NCI-H2107 treated with DMSO at 0.1 percent for 48 hours (cell line): ENCODE data around the gene VDR.

Experiments
- DNase-seq: peaks from one replicate; lab custom pipeline; 2025; ENCODE audit not compliant: unreplicated experiment; lab: John Stamatoyannopoulos, UW

The VDR gene

GRCh38 chr12:47875746-47876439 is 28.9 kb downstream of the VDR start:
- DNase-seq: no peak

GRCh38 chr12:47874316-47874715 is 30.5 kb downstream of the VDR start:
- no peak for DNase-seq

GRCh38 chr12:47870175-47870781 is 34.5 kb downstream of the VDR start:
- DNase-seq: no peak

- no peak for DNase-seq
Measured at GRCh38 chr12:47868552-47869031, 36.2 kb downstream of the VDR start.

- no peak for DNase-seq
Measured at GRCh38 chr12:47868041-47868440, 36.8 kb downstream of the VDR start.

- DNase-seq: no peak
Measured at GRCh38 chr12:47867495-47867941, 37.3 kb downstream of the VDR start.

- no peak for DNase-seq
Measured at GRCh38 chr12:47864646-47865235, 40.1 kb downstream of the VDR start.

- DNase-seq: no peak
Measured at GRCh38 chr12:47863985-47864384, 40.8 kb downstream of the VDR start.

GRCh38 chr12:47863467-47863866 is 41.3 kb downstream of the VDR start:
- no peak for DNase-seq

- no peak for DNase-seq
Measured at GRCh38 chr12:47862881-47863280, 41.9 kb downstream of the VDR start.

- DNase-seq: no peak
Measured at GRCh38 chr12:47862167-47862750, 42.5 kb downstream of the VDR start.

GRCh38 chr12:47860873-47861272 is 43.9 kb downstream of the VDR start:
- DNase-seq: no peak

- DNase-seq: no peak
Measured at GRCh38 chr12:47860279-47860841, 44.4 kb downstream of the VDR start.

GRCh38 chr12:47858511-47859266 is 46.1 kb downstream of the VDR start:
- DNase-seq: no peak

GRCh38 chr12:47856721-47857575 is 47.8 kb downstream of the VDR start:
- DNase-seq: no peak

GRCh38 chr12:47856094-47856493 is 48.7 kb downstream of the VDR start:
- DNase-seq: no peak

- DNase-seq: no peak
Measured at GRCh38 chr12:47855502-47855901, 49.3 kb downstream of the VDR start.

- DNase-seq: no peak
Measured at GRCh38 chr12:47854531-47854930, 50.3 kb downstream of the VDR start.

- DNase-seq: no peak
Measured at GRCh38 chr12:47852096-47852571, 52.7 kb downstream of the VDR start.
